Activated CD4-positive, alpha-beta T cell treated with anti-CD3 and anti-CD28 coated beads, Interleukin-10, Interleukin-2, amounts not matched to agents 100 ng/mL and 50 ng/mL, durations not matched to agents 16 hours and 8 hours (primary cell): ENCODE data around the gene LMNA.
"Not testable (repeated sequence)": the region's sequence is repeated elsewhere in the genome, so short reads cannot be mapped to it uniquely, and the experiment has no call there.

ENCODE experiments used
- DNase-seq: peaks from one replicate; pipeline ENCODE4 v3.0.0-alpha.2; 2020

LMNA gene

DNA sequence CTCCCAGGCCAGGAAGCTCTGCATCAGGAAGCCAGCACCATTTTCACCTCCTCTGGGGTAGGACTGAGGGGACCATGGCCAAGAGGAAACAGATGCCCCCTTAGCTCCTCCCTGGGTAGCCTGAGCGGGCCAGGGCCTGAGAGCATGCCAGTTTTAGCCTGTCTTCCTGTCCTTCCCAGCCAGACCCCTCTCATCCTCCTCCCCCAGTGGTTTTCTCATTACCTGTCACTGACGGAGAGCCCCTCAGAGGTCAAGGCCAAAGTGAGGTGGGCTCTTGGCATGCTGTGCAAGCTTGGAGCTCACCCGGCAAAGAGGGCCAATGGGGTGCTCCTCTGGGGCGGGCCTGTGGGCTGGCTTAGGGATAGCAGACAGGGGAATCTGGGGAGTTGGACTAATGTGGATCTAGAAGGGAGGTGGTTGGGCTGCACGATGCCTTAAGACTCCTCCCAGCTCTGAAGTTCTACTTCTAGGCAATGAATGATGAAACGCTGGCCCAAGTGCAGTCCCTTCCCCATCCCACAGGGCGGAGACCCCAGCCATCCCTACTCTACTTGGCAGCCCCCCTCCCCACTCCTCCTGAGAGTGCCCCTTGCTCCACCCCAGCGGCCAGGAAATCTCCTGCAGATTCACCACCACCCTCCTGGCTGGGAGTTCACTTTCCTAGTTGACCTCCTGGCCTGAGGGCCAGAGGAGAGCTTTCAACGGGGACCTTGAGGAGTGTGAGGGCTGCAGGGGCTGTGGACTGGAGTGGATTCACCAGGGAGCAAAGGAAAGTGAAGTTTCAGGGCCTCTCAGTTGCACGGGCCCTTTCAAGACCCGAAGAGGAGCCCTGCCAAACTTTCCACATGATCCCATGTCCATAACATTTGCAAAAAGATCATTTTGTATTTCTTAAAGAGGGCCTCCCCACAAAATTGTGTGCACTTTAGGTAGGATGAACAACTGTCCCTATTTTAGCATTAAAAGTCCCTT, 9.4 kb upstream of the LMNA start:
- DNase-seq = no peak

DNA sequence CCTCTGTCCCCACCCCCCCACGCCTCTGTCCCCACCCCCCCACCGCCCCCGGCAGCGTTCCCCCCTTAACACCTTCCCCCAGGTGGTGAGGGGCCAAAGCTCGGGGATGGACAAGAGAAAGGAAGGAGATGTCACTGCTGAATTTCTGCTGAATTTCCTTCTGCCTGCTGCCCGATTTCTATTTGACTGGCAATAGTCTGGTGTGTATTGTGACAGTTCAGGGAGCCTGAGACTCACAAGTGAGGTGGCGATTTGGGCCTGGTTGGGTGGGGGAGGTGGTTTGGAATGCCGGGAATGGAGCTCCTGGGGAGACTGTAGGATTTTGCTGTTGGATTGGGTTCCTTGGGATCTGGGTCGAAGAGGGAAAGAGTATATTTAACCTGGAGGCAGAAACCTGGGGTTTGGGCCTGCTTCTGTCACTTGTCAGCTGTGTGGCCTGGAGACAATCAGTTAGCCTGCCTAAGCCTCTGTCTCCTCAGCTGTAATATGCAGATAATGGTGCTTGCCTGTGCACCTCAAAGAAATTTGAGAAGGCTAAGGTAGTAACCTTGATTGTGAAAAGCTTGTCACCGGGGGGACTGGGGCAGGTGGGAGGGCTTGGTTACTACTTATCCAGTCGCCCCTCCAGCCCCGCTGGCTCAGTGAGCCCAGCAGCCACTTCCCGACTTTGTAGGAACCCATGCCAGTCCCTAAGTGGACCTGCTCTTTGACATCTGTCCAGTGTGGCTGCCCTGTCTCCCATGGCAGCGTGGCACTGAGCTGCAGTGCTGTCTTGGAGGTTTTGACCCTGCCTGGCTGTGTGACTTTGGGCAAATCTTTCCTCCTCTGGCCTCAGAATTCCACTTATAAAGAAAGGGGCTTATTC, 7.7 kb upstream of the LMNA start:
- no peak for DNase-seq

DNA sequence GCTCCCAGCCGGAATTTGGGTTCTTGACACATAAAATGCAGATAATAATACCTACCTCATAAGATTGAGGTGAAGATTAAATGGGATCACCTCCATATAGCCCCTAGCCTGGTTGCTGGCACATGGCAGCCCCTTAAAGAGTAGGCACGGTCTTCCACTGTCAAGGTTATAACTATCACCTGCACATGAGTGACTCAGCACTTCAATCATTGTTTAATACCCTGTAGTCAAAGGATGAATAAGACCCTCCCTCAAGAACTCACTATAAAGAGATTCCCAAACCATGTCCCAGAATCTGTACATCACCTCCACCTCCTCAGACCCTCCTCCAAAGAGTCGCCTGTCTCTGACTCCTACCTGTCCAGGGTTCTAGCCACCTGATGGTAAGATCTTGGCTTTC, 6.5 kb upstream of the LMNA start:
- no peak for DNase-seq

DNA sequence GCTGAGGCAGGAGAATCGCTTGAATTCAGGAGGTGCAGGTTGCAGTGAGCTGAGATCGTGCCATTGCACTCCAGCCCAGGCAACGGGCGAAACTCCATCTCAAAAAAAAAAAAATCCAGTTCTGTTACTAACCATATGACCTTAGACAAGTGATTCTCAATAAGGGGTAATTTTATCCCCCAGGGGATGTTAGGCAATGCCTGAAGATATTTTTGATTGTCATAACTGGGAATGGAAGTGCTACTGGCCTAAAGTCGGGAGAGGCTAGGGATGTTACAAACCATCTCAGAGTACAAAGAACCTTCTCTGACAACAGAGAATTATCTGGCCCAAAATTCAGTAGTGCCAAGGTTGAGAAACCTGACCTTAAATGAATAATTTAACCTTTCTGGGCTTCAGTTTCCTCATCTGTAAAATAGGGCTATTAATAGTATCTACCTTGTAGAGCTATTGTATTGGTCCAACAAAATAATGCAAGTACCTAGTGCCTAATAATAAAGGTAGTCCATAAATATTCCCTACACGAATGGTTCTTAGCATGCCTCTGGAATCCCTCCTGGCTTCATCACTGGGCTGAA, 5.8 kb upstream of the LMNA start:
- DNase-seq = no peak

DNA sequence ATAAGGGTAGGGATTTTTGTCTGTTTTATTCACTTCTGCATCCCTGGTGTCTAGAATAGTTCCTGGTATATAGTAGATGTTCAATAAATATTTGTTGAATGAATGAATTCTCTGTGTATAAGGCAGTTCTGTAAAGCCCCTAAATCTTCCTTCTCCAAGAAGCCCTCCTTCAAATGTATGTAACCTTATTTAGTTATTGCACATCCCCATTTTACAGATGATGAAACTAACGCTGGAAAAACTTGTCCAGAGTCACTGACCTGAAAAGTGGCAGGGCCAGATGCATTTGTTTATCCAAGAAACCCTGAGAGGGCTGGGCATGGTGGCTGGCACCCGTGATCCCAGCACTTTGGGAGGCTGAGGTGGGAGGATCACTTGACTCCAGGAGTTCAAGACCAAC, 4.3 kb upstream of the LMNA start:
- DNase-seq = no peak

DNA sequence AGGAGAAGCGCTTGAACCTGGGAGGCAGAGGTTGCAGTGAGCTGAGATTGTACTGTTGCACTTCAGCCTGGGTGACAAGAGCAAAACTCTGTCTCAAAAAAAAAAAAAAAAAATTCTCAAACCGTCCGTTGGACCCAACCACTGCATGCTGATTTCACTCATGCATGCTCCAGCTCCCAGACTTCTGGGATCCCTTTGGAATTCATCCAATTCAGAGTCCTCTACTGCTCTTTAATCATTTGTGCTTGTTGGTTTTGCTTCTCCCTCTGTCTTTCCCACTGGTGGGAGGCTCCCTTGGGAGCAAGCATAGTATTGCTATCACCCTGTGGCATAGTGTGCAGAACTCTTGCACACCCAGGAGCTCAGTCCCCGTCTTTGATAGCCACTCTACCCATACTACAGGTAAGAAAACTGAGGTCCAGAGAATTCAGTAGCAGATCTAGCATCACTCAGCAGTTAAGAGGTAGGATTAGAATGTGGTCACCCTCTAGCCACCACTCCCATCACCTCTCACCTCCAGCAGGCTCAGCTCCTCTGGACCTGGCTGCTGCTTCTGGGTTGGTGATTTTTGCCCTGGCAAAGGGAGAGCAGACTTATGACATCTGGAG, 3.1 kb upstream of the LMNA start:
- DNase-seq = no peak

DNA sequence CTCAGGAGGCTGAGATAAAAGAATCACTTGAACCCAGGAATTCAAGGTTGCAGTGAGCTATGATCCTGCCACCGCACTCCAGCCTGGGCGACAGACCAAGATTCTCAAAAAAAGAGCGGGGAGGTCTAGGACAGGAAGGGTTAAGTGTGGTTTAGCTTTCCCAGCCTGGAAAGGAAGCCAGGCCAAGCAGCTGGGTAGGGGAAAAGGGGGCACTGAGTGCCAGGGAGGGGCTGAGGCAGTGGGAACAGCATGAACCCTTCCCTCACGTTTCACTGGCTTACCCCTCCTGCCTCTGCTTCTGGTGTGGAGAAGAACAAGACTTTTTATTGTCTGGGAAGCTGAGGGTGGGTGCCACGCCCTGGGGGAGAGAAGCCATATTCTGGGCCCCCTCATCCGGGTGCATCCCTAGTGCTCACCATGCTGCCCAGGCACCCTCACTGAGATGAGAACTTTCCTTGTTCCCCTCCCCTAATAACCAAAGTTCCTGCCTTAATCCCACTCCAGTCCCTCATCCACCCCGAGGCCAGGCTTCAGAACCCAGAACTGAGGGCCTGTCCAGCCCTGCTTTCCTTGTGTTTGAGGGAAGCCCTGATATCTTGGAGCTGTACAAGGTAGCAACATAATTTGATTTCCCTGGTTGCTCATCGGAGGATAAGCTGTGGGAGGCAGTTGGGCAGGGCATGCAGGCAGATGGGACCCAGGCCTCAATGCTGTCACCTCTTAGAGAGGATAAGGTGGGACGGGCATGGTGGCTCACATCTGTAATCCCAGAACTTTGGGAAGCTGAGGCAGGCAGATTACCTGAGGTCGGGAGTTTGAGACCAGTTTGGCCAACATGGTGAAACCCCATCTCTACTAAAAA, 2.0 kb upstream of the LMNA start:
- DNase-seq = no peak

DNA sequence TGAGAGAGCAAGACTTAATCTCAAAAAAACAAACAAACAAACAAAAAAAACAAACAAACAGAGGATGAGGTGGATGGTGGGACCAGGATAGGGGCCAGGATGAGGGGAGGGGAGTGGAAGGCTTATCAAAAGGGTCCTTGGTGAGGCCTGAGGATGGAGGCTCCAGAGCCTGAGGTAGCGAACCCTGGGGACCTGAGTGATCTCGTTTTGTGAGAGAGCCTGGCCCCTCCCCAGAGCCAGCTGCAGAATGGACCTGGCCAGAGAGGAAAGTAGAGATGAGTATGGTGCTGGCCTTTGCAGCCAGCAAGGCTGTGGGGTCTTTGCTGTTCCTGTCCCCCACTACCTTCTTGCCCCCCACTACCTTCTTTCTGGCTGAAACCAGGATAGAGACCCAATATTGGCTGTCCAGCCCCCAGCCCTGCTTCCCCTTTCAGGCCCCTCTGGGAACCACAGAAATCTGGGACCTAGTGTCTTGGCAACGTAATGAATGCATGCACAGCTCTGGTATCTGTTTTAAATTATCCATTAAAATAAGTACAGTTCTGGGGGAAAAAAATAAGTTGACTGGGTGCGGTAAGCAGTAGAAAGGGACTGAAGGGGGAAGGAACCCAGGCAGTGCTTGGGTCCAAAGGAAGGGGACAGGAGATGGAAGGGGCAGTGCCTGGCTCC, 1.1 kb upstream of the LMNA start:
- DNase-seq = no peak

DNA sequence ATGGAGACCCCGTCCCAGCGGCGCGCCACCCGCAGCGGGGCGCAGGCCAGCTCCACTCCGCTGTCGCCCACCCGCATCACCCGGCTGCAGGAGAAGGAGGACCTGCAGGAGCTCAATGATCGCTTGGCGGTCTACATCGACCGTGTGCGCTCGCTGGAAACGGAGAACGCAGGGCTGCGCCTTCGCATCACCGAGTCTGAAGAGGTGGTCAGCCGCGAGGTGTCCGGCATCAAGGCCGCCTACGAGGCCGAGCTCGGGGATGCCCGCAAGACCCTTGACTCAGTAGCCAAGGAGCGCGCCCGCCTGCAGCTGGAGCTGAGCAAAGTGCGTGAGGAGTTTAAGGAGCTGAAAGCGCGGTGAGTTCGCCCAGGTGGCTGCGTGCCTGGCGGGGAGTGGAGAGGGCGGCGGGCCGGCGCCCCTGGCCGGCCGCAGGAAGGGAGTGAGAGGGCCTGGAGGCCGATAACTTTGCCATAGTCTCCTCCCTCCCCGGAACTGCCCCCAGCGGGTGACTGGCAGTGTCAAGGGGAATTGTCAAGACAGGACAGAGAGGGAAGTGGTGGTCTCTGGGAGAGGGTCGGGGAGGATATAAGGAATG, 505 bp downstream of the LMNA start:
- no peak for DNase-seq

DNA sequence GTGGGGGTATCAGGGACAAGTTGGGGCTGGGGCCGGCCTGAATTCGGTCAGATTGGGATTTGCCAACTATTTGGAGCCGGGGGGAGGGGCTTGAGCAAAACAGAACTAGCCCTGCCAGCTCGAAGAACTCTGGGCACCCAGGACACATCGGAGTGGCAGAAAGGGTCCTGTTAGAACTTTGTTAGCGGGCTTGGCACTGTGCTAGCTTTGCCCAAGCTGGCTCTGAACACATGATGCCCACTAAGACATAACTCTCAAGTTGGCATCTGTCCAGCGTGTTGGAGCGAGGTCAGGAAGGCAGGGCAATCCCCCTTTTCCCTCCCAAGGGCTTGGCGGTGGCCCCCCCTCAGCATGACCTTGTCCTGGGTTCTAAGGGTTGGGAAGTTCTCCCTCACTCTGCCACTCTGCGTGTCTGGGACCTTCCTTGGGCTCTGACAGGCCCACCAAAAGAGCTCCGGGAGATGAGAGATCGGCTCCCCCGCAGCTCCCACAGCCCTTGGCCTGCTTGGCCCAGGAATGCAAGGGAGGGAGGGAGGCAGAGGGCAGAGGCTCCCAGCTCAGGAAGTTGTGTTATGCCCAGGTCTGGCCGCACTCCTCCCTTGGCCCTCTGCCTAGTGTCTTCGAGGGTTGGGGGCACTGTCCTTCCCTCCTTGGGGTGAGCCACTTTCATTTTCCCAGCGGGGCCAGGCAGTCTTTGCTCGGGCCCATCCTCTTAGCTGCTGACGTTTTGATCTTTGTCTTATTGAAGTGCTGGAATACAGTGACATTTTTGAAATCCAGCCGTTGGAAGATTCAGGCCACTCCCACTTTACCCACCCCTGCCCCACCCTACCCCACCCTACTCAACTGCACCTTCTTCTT, 1.2 kb downstream of the LMNA start:
- no peak for DNase-seq

DNA sequence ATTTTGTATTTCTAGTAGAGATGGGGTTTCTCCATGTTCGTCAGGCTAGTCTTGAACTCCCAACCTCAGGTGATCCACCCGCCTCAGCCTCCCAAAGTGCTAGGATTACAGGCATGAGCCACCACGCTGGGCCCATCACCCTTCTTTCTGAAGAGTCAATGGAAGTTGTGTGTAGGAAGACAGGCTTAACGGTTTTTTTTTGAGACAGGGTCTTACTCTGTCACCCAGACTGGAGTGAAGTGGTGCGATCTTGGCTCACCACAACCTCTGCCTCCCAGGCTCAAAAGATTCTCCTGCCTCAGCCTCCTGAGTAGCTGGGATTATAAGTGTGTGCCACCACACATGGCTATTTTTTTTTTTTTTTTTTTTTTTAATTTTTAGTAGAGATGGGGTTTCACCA, 2.2 kb downstream of the LMNA start:
- not testable (repeated sequence) for DNase-seq

DNA sequence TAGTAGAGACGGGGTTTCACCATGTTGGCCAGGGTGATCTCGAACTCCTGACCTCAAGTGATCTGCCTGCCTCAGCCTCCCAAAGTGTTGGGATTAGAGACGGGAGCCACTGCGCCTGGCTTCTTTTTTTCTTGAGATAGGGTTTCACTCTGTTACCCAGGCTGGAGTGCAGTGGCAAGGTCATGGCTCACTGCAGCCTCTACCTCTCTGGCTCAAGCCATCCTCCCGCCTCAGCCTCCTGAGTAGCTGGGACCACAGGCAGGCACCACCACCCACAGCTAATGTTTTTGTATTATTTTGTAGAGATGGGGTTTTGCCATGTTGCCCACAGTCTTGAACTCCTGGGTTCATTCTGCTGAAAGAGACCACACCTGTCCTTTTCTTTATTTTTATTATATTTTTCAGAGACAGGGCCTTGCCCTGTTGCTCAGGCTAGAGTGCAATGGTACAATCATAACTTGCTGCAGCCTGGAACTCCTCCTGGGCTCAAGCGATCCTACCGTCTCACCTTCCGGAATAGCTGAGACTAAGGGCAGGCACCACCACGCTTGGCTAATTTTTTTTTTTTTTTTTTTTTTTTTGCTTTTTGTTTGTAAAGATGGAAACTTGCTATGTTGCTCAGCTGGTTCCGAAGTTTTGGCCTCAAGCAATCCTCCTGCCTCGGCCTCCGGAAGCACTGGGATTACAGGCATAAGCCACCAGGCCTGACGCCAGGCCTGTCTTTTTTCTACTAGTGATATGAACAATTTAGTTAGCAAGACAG, 3.1 kb downstream of the LMNA start:
- no peak for DNase-seq

DNA sequence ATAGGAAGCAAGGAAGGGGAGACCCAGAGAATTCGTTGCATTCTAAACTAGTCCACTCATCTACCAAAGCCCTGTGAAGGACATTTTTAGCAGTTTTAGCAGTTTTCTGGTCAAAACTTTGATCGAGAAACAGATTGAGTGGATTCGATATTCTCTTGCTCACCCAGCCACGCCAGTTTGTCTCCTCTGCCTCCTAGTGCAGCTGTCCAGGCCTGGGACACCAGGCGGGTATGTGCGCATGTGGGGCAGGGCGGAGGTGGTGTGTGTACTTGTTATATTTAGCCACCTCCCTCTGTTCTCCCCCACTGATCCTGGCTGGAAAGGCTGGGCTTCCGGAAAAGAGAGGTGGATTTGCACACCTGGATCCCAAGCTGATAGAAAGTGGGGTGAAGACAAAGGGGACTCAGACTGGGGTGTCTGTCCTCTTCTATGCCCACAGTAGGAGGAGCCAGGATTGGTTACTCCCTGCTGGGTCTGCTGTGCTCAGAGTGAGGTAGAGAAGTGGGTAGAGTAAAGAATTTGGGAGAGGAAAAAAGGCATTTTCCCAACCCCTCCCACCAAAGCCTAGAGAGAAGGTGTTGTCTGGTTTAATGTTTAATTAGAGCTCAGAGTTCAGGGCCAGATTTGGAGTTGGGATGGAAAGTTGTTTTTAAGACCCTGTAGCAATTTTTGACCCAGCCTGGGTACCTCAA, 3.8 kb downstream of the LMNA start:
- no peak for DNase-seq

DNA sequence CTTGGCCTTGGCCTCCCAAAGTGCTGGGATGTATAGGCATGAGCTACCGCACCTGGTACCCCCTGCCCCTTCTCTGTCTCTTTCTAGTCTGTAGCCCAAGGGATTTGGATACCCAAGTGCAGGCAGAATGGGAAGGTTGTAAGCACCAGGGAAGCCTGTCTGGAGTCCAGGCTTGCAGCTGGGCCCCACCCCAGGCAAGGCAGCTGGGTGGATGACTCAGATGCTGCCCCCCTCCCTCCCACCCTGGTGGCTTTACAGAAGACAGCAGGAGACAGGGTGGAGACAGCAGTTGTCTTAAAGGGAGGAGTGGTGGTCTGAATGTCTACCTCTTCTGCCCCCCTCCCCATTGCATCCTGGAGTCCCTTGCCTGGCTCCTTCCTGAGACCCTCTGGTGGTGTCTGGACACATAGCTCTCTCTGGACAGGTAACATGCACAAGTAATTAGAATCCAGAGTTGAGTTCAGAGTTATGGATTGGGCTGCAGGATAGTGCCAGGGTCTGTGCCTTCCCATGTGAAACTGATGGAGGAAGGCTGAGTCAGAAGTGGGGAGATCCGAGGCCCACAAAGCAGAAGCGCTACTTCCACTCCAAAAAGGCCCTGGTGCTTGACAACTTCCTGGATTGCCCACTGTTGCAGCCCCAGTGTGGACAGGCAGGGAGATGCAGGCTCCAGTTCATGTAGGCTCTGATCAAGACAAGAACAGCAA, 5.1 kb downstream of the LMNA start:
- DNase-seq = peak; percentile 50

DNA sequence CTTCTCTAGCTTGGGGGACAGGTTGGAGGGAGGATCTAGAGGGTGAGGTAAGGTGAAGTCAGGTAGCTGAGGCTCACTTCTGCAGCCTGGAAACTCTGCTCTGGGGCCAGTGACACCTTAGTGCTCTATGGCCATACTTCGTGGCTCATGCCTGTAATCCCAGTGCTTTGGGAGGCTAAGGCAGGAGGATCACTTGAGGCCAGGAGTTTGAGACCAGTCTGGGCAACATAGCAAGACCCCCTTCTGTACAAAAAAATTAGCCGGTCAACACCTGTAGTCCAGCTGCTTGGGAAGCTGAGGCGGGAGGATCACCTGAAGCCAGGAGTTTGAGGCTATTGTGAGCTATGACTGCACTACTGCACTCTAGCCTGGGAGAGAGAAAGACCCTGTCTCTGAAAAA, 5.8 kb downstream of the LMNA start:
- no peak for DNase-seq

DNA sequence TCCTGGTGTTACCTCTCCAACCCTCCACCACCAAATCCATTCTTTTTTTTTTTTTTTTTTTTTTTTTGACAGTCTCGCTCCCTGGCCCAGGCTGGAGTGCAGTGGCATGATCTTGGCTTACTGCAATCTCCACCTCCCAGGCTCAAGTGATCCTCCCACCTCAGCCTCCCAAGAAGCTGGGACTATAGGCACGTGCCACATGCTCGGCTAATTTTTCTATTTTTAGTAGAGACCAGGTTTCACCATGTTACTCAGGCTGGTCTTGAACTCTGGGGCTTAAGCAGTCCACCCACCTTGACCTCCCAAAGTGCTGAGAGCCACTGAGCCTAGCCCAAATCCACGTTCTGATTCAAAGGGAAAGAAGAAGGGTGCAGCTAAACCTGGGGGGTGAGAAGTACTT, 6.5 kb downstream of the LMNA start:
- DNase-seq = not testable (repeated sequence)

DNA sequence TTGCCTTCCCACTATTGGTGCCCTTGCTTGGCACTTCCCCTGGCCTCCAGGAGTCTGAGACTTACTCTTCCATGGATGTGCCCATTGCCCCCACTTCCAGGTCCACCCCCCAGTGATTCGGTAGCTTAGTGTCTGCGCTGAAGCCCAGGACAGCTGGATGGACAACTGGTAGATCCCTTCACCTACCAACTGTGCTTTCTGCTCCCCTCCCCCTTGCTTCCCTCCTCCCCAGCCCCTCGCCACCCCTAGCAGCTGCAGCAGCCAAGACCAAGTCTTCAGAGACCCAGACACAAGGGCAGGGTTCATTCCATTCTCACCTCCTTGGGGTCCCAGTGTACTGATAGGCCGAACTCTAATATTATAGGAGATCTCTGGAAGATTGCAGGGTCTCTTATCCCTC, 6.9 kb downstream of the LMNA start:
- DNase-seq = no peak

DNA sequence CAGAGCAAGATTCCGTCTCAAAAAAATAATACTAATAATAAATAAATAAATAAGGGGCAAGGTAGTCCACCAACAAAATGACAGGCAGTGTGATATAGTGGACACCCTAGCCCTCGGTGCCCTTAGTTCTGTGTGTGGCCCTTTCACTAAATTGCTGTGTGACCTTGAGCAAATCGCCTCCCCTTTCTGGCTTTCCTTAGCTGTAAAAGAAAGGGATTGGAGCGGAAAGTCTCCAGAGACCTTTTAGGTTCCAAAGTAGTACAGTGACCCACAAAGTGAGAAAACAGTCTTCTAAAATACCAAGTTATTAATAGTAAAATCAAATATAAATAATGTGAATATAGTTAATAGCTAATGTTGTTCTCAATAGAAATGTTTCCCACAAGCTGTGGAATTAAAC, 7.6 kb downstream of the LMNA start:
- DNase-seq = no peak
